NCI-H1694 (cell line): ENCODE data around the gene EVL.

Source experiments
- DNase-seq: peaks from one replicate; lab custom pipeline; 2025; lab: John Stamatoyannopoulos, UW

The EVL gene

GRCh38 chr14:100085462-100085861, 20.2 kb downstream of the EVL start:
- DNase-seq: no peak

GRCh38 chr14:100086361-100086760, 21.1 kb downstream of the EVL start:
- no peak for DNase-seq

GRCh38 chr14:100088226-100088625, 23.0 kb downstream of the EVL start:
- DNase-seq: no peak

- no peak for DNase-seq
These were observed 26.2 kb downstream of the EVL start for GRCh38 chr14:100091386-100091785.

- DNase-seq: no peak
These were observed 27.6 kb downstream of the EVL start for GRCh38 chr14:100092832-100093231.

GRCh38 chr14:100093319-100093718, 28.1 kb downstream of the EVL start:
- DNase-seq: no peak

GRCh38 chr14:100096656-100097055, 31.4 kb downstream of the EVL start:
- no peak for DNase-seq

- no peak for DNase-seq
These were observed 32.9 kb downstream of the EVL start for GRCh38 chr14:100098171-100098570.

- no peak for DNase-seq
These were observed 34.9 kb downstream of the EVL start for GRCh38 chr14:100100032-100100703.

GRCh38 chr14:100102156-100102785, 37.0 kb downstream of the EVL start:
- no peak for DNase-seq

- DNase-seq: peak; percentile 50
These were observed 38.2 kb downstream of the EVL start for GRCh38 chr14:100103250-100104005.

GRCh38 chr14:100104006-100104352, 38.8 kb downstream of the EVL start:
- DNase-seq: no peak

- no peak for DNase-seq
These were observed 39.5 kb downstream of the EVL start for GRCh38 chr14:100104523-100105300.

GRCh38 chr14:100105357-100106169, 40.3 kb downstream of the EVL start:
- no peak for DNase-seq

GRCh38 chr14:100106250-100107112, 41.3 kb downstream of the EVL start:
- DNase-seq: no peak

GRCh38 chr14:100107236-100107635, 42.0 kb downstream of the EVL start:
- DNase-seq: no peak

GRCh38 chr14:100108042-100108825, 43.0 kb downstream of the EVL start:
- DNase-seq: peak; percentile 94

- no peak for DNase-seq
These were observed 43.8 kb downstream of the EVL start for GRCh38 chr14:100108840-100109593.

- no peak for DNase-seq
These were observed 44.4 kb downstream of the EVL start for GRCh38 chr14:100109594-100109955.
